Measurements from ENCODE around the gene TRAPPC11.
A peak's percentile ranks its signal among the peaks of the same experiment; 100 is the strongest.
"Not testable (repeated sequence)": the region's sequence is repeated elsewhere in the genome, so short reads cannot be mapped to it uniquely, and the experiment has no call there.

Gene TRAPPC11

GRCh38 chr4:183659029-183659871 is at the start of gene TRAPPC11, which contains the start of gene RWDD4:
TRAPPC11 (plus strand) TSS chr4:183659293; CDS start chr4:183663868, 4,575 bp downstream.
RWDD4 (minus strand) TSS chr4:183659185; CDS start chr4:183658952, 233 bp downstream.
- H3K36me3 ChIP-seq (ENCODE audit: insufficient read depth, low read length), result peaks cover 14% of the 10 kb centered on the region
- no peaks in the 10 kb centered on the region for H3K27me3 ChIP-seq (ENCODE audit: insufficient read depth, low read length)
- H2AFZ ChIP-seq (ENCODE audit: low read depth, low read length), result peak within 1 kb of the TSS; percentile 74
- peaks cover 11% of the 10 kb centered on the region for H3K4me1 ChIP-seq (ENCODE audit: insufficient read depth, low read length)
- no peaks in the 10 kb centered on the region for H3K9me3 ChIP-seq (ENCODE audit: low read length)
- H3K4me3 ChIP-seq (ENCODE audit: low read length), result peak within 1 kb of the TSS; percentile 75

GRCh38 chr4:183610033-183610432 is 49.1 kb upstream of the TRAPPC11 start:
- Histone ChIP-seq H3K4me3 (ENCODE audit: low read length) (no peak overlapping the region), H3K4me1 (ENCODE audit: insufficient read depth, low read length) (peaks cover 4% of the 10 kb centered on the region), H2AFZ (ENCODE audit: low read depth, low read length) (no peak overlapping the region), H3K9me3 (ENCODE audit: low read length) (no peaks in the 10 kb centered on the region), H3K36me3 (ENCODE audit: insufficient read depth, low read length) (no peaks in the 10 kb centered on the region), H3K27me3 (ENCODE audit: insufficient read depth, low read length) (no peaks in the 10 kb centered on the region)

GRCh38 chr4:183610613-183611012 is 48.5 kb upstream of the TRAPPC11 start:
- Histone ChIP-seq H3K36me3 (ENCODE audit: insufficient read depth, low read length) (no peaks in the 10 kb centered on the region), H3K4me1 (ENCODE audit: insufficient read depth, low read length) (peaks cover 4% of the 10 kb centered on the region), H3K4me3 (ENCODE audit: low read length) (no peak overlapping the region), H2AFZ (ENCODE audit: low read depth, low read length) (no peak overlapping the region), H3K27me3 (ENCODE audit: insufficient read depth, low read length) (no peaks in the 10 kb centered on the region), H3K9me3 (ENCODE audit: low read length) (no peaks in the 10 kb centered on the region)

- Histone ChIP-seq H3K36me3 (ENCODE audit: insufficient read depth, low read length) (no peaks in the 10 kb centered on the region), H3K27me3 (ENCODE audit: insufficient read depth, low read length) (no peaks in the 10 kb centered on the region), H3K4me1 (ENCODE audit: insufficient read depth, low read length) (peaks cover 4% of the 10 kb centered on the region), H3K4me3 (ENCODE audit: low read length) (no peak overlapping the region), H2AFZ (ENCODE audit: low read depth, low read length) (no peak overlapping the region), H3K9me3 (ENCODE audit: low read length) (no peaks in the 10 kb centered on the region)
These were observed 47.8 kb upstream of the TRAPPC11 start for GRCh38 chr4:183611210-183611830.

GRCh38 chr4:183612329-183613250 is 46.5 kb upstream of the TRAPPC11 start:
- Histone ChIP-seq H3K9me3 (ENCODE audit: low read length) (no peaks in the 10 kb centered on the region), H3K4me1 (ENCODE audit: insufficient read depth, low read length) (peaks cover 4% of the 10 kb centered on the region), H3K4me3 (ENCODE audit: low read length) (no peak overlapping the region), H2AFZ (ENCODE audit: low read depth, low read length) (no peak overlapping the region), H3K27me3 (ENCODE audit: insufficient read depth, low read length) (no peaks in the 10 kb centered on the region), H3K36me3 (ENCODE audit: insufficient read depth, low read length) (no peaks in the 10 kb centered on the region)

GRCh38 chr4:183617075-183617474 is 42.0 kb upstream of the TRAPPC11 start:
- no peaks in the 10 kb centered on the region for H3K36me3 ChIP-seq (ENCODE audit: insufficient read depth, low read length)
- H3K4me3 ChIP-seq (ENCODE audit: low read length), result no peak overlapping the region
- no peak overlapping the region for H2AFZ ChIP-seq (ENCODE audit: low read depth, low read length)
- H3K27me3 ChIP-seq (ENCODE audit: insufficient read depth, low read length), result no peaks in the 10 kb centered on the region
- peaks cover 7% of the 10 kb centered on the region for H3K4me1 ChIP-seq (ENCODE audit: insufficient read depth, low read length)
- no peaks in the 10 kb centered on the region for H3K9me3 ChIP-seq (ENCODE audit: low read length)

- no peak overlapping the region for H3K4me3 ChIP-seq (ENCODE audit: low read length)
- peaks cover 7% of the 10 kb centered on the region for H3K4me1 ChIP-seq (ENCODE audit: insufficient read depth, low read length)
- no peaks in the 10 kb centered on the region for H3K36me3 ChIP-seq (ENCODE audit: insufficient read depth, low read length)
- H2AFZ ChIP-seq (ENCODE audit: low read depth, low read length), result peak overlapping the region; percentile 70
- no peaks in the 10 kb centered on the region for H3K9me3 ChIP-seq (ENCODE audit: low read length)
- H3K27me3 ChIP-seq (ENCODE audit: insufficient read depth, low read length), result no peaks in the 10 kb centered on the region
These were observed 40.4 kb upstream of the TRAPPC11 start for GRCh38 chr4:183618681-183619080.

- no peak overlapping the region for H3K4me3 ChIP-seq (ENCODE audit: low read length)
- no peaks in the 10 kb centered on the region for H3K9me3 ChIP-seq (ENCODE audit: low read length)
- H3K27me3 ChIP-seq (ENCODE audit: insufficient read depth, low read length), result no peaks in the 10 kb centered on the region
- no peaks in the 10 kb centered on the region for H3K36me3 ChIP-seq (ENCODE audit: insufficient read depth, low read length)
- H2AFZ ChIP-seq (ENCODE audit: low read depth, low read length), result no peak overlapping the region
- peaks cover 7% of the 10 kb centered on the region for H3K4me1 ChIP-seq (ENCODE audit: insufficient read depth, low read length)
These were observed 38.7 kb upstream of the TRAPPC11 start for GRCh38 chr4:183620421-183620820.

GRCh38 chr4:183621875-183622274 is 37.2 kb upstream of the TRAPPC11 start:
- Histone ChIP-seq H3K9me3 (ENCODE audit: low read length) (no peaks in the 10 kb centered on the region), H2AFZ (ENCODE audit: low read depth, low read length) (no peak overlapping the region), H3K36me3 (ENCODE audit: insufficient read depth, low read length) (no peaks in the 10 kb centered on the region), H3K27me3 (ENCODE audit: insufficient read depth, low read length) (no peaks in the 10 kb centered on the region), H3K4me1 (ENCODE audit: insufficient read depth, low read length) (peaks cover 7% of the 10 kb centered on the region), H3K4me3 (ENCODE audit: low read length) (no peak overlapping the region)

GRCh38 chr4:183624548-183624947 is 34.5 kb upstream of the TRAPPC11 start:
- no peaks in the 10 kb centered on the region for H3K9me3 ChIP-seq (ENCODE audit: low read length)
- no peaks in the 10 kb centered on the region for H3K36me3 ChIP-seq (ENCODE audit: insufficient read depth, low read length)
- H2AFZ ChIP-seq (ENCODE audit: low read depth, low read length), result no peak overlapping the region
- no peaks in the 10 kb centered on the region for H3K4me1 ChIP-seq (ENCODE audit: insufficient read depth, low read length)
- H3K27me3 ChIP-seq (ENCODE audit: insufficient read depth, low read length), result peaks cover 3% of the 10 kb centered on the region
- H3K4me3 ChIP-seq (ENCODE audit: low read length), result no peak overlapping the region

- no peak overlapping the region for H3K4me3 ChIP-seq (ENCODE audit: low read length)
- peaks cover 3% of the 10 kb centered on the region for H3K27me3 ChIP-seq (ENCODE audit: insufficient read depth, low read length)
- H3K4me1 ChIP-seq (ENCODE audit: insufficient read depth, low read length), result no peaks in the 10 kb centered on the region
- no peaks in the 10 kb centered on the region for H3K9me3 ChIP-seq (ENCODE audit: low read length)
- H3K36me3 ChIP-seq (ENCODE audit: insufficient read depth, low read length), result no peaks in the 10 kb centered on the region
- no peak overlapping the region for H2AFZ ChIP-seq (ENCODE audit: low read depth, low read length)
These were observed 32.9 kb upstream of the TRAPPC11 start for GRCh38 chr4:183626168-183626567.

- not testable (repeated sequence) for H3K9me3 ChIP-seq (ENCODE audit: low read length); H3K36me3 ChIP-seq (ENCODE audit: insufficient read depth, low read length); H3K4me3 ChIP-seq (ENCODE audit: low read length); H2AFZ ChIP-seq (ENCODE audit: low read depth, low read length); H3K27me3 ChIP-seq (ENCODE audit: insufficient read depth, low read length); H3K4me1 ChIP-seq (ENCODE audit: insufficient read depth, low read length)
These were observed 31.8 kb upstream of the TRAPPC11 start for GRCh38 chr4:183627286-183627685.
